K562 (cell line): Measurements from ENCODE around the gene MYL10. TPM values are rescaled to one million over a fixed set of nuclear protein-coding genes. Genes with fewer than 3 reads are reported as not detected.

Experiments
- ATAC-seq: fragments of 200-7000 bp; cut with Tn5 transposase; 3 replicates; pipeline ENCODE4 v1.9.1; 2020; ENCODE audit warnings: moderate library complexity
- BruUV-seq: library from RNA; stranded (reverse); fragments of 400-500 nt; replicated peaks from 2 replicates; lab custom pipeline; 2021; lab: Mats Ljungman, UMichigan
- CTCF ChIA-PET: fragments of 300-600 bp; formaldehyde crosslinking; extraction: SDS; loops from one replicate; lab custom pipeline; 2021; ENCODE audit warnings: low intra/inter-chr PET ratio; lab: Yijun Ruan, JAX
- POLR2A ChIA-PET: fragments of 300-600, 350-650 bp; sonication (Branson Sonifier 250); formaldehyde crosslinking; extraction: SDS; loops from one replicate; lab custom pipeline; 2021; ENCODE audit warnings: antibody characterized with exemption, inconsistent platforms; lab: Yijun Ruan, JAX
- DNase-seq, 4 experiments: peaks; one replicate each; pipeline versions ENCODE4 v3.0.0 to v3.0.0-alpha.2; 2011 to 2018; ENCODE audit warnings: low spot score in 3 of 4, mixed read lengths in 3 of 4; ENCODE audit errors: extremely low read depth in 1 of 4
- FAIRE-seq: peaks from 2 replicates; lab custom pipeline; 2011; peaks lifted over from hg19 to GRCh38; lab: Jason Lieb, UNC
- H2AFZ ChIP-seq: 2 replicates; pipeline ENCODE4 v1.6.0; 2011; ENCODE audit warnings: low read depth, low read length, control low read depth, inconsistent platforms
- H3K27ac ChIP-seq: fragments of 200-600 bp; 3 replicates; pipeline ENCODE4 v1.8.0; 2011; ENCODE audit warnings: low read depth, mild to moderate bottlenecking, control low read depth, inconsistent platforms, low read length, moderate library complexity, mixed read lengths; ENCODE audit errors: extremely low read depth
- H3K27me3 ChIP-seq, 2 experiments: fragments of 300-600 bp in 1 of 2; 2 replicates in 1 of 2; 3 replicates in 1 of 2; pipeline versions ENCODE4 v1.6.0 to v1.8.0; 2011; ENCODE audit warnings: inconsistent platforms in 2 of 2, low read length in 2 of 2, mild to moderate bottlenecking in 1 of 2, mixed read lengths in 1 of 2, moderate library complexity in 1 of 2; ENCODE audit not compliant: control insufficient read depth in 2 of 2, insufficient read depth in 2 of 2
- H3K36me3 ChIP-seq: fragments of 300-600 bp; 3 replicates; pipeline ENCODE4 v1.8.0; 2011; ENCODE audit warnings: mild to moderate bottlenecking, low read length, inconsistent platforms; ENCODE audit not compliant: control insufficient read depth, insufficient read depth
- H3K4me1 ChIP-seq, 2 experiments: fragments of 200-600 bp in 1 of 2; replicated peaks in 1 of 2; 2 replicates in 1 of 2; 3 replicates in 1 of 2; pipeline versions ENCODE4 v1.5.1 to v1.8.0; 2011; ENCODE audit warnings: inconsistent platforms in 2 of 2, low read length in 2 of 2, mild to moderate bottlenecking in 1 of 2, mixed read lengths in 1 of 2, moderate library complexity in 1 of 2; ENCODE audit not compliant: control insufficient read depth in 2 of 2, insufficient read depth in 2 of 2
- H3K4me2 ChIP-seq: 2 replicates; pipeline ENCODE4 v1.6.1; 2011; ENCODE audit warnings: low read length, control low read depth, inconsistent platforms, mixed read lengths; ENCODE audit not compliant: insufficient read depth
- H3K4me3 ChIP-seq: fragments of 200-600 bp; sonication (generic), shearing (Covaris generic); 2 replicates; pipeline ENCODE4 v1.5.1; 2016; ENCODE audit warnings: control low read depth, inconsistent platforms
- H3K79me2 ChIP-seq: fragments of 200-600 bp; 3 replicates; pipeline ENCODE4 v1.8.0; 2011; ENCODE audit warnings: low read length, inconsistent platforms; ENCODE audit not compliant: control insufficient read depth, insufficient read depth
- H3K9ac ChIP-seq, 2 experiments: 2 replicates each; pipeline versions ENCODE4 v1.6.0 to v1.6.1; 2011; ENCODE audit warnings: low read depth in 2 of 2, low read length in 2 of 2, control low read depth in 1 of 2, inconsistent platforms in 1 of 2, mild to moderate bottlenecking in 1 of 2, mixed read lengths in 1 of 2; ENCODE audit not compliant: insufficient read depth in 1 of 2
- H3K9me1 ChIP-seq: one replicate; pipeline ENCODE4 v1.6.0; 2011; ENCODE audit warnings: inconsistent platforms, mild to moderate bottlenecking, low read length, moderate library complexity; ENCODE audit not compliant: control insufficient read depth, insufficient read depth
- H3K9me3 ChIP-seq: replicated peaks from 2 replicates; pipeline ENCODE4 v1.5.1; 2011; ENCODE audit warnings: low read depth, low read length, inconsistent platforms; ENCODE audit not compliant: control insufficient read depth, insufficient read depth
- H4K20me1 ChIP-seq: replicated peaks from 2 replicates; pipeline ENCODE4 v1.6.1; 2011; ENCODE audit warnings: low read length, inconsistent platforms, mixed read lengths; ENCODE audit not compliant: control insufficient read depth, insufficient read depth
- MBD2 ChIP-seq: sonication (generic); IDR thresholded peaks from 2 replicates; pipeline ENCODE4 v1.6.1; 2016; ENCODE audit warnings: low read depth, borderline replicate concordance
- MTF1 ChIP-seq: fragments of 250-450 bp; sonication (Bioruptor Pico); IDR thresholded peaks from 2 replicates; pipeline ENCODE4 v1.9.0; 2021; ENCODE audit warnings: moderate library complexity, mild to moderate bottlenecking, inconsistent platforms, borderline replicate concordance
- NR4A1 ChIP-seq, 2 experiments: fragments of 250-450 bp in 1 of 2; fragments of 450-650 bp in 1 of 2; sonication (Bioruptor Pico) in 1 of 2; IDR thresholded peaks; 2 replicates each; pipeline versions ENCODE4 v1.4.0 to v1.6.1; 2016 to 2020; ENCODE audit warnings: mild to moderate bottlenecking in 2 of 2, missing compliant biosample characterization in 1 of 2, missing genetic modification characterization in 1 of 2, moderate library complexity in 1 of 2
- TARDBP ChIP-seq: fragments of 450-650 bp; IDR thresholded peaks from 2 replicates; pipeline ENCODE4 v1.6.1; 2016
- ZNF696 ChIP-seq: fragments of 250-450 bp; sonication (Bioruptor Pico); conservative IDR thresholded peaks from 2 replicates; pipeline ENCODE4 v1.4.0; 2020; ENCODE audit warnings: mild to moderate bottlenecking, moderate library complexity
- ZNF76 ChIP-seq: fragments of 250-450 bp; sonication (Bioruptor Pico); IDR thresholded peaks from 2 replicates; pipeline ENCODE4 v1.4.0; 2020; ENCODE audit warnings: mild to moderate bottlenecking, moderate library complexity, borderline replicate concordance
- WGBS: fragments of 100-300 bp; shearing (Covaris generic); methylation state at CpG from one replicate; pipeline ENCODE4 v1.1.6; 2016; ENCODE audit warnings: low coverage, mixed read lengths; ENCODE audit not compliant: insufficient coverage; ENCODE audit errors: missing lambda C conversion rate; 5-methylcytosine and 5-hydroxymethylcytosine counted together
- in situ Hi-C: fragments of 300-500 bp; cut with MboI; formaldehyde crosslinking; loops from 4 replicates; pipeline ENCODE4 v1.15.0; 2018; ENCODE audit warnings: inconsistent platforms, mixed read lengths
- intact Hi-C: fragments of 100-400 bp; cut with micrococcal nuclease; formaldehyde crosslinking; loops from 2 replicates; pipeline ENCODE4 v1.14.2; 2022
- polyA plus RNA-seq, 8 experiments: library from polyadenylated mRNA; depleted of rRNA in 4 of 8; stranded (reverse) in 5 of 8; unstranded in 3 of 8; fragments of >200 nt; fragmentation: Nextera tagmentation in 2 of 8; fragmentation: Illumina TruSeq in 1 of 8; extraction: Ambion mirVana in 2 of 8; extraction: Trizol in 1 of 8; gene quantifications; 2 replicates each; pipeline versions ENCODE4 v1.2.1 to v1.2.3, GENCODE V29; 2011 to 2014; ENCODE audit warnings: inconsistent platforms in 1 of 8, missing spikeins in 1 of 8
- total RNA-seq, 7 experiments: library from RNA; depleted of rRNA in 6 of 7; stranded (reverse); fragments of >200 nt in 6 of 7; fragmentation: Illumina TruSeq in 2 of 7; extraction: Trizol in 2 of 7; gene quantifications; 2 replicates each; pipeline versions ENCODE4 v1.2.1 to v1.2.3, GENCODE V29; 2011 to 2021; ENCODE audit warnings: low replicate concordance in 1 of 7
- TF ChIP-seq, protein P1 (sequence below), 3 experiments: fragments of 200-800 bp in 1 of 3; sonication (Bioruptor generic) in 1 of 3; sonication (generic) in 1 of 3; formaldehyde crosslinking in 1 of 3; IDR thresholded peaks; 2 replicates each; pipeline versions ENCODE4 v1.6.1 to v1.8.0; 2016 to 2022; ENCODE audit warnings: mild to moderate bottlenecking in 2 of 3, missing compliant biosample characterization in 2 of 3, missing genetic modification characterization in 2 of 3, missing genetic modification reagents in 1 of 3

MYL10 gene
- total and polyA plus RNA-seq, 9 of the 15 experiments (the other 6 are each of a cell fraction or from before 2014, with no cell fraction given) = not detected

DNA sequence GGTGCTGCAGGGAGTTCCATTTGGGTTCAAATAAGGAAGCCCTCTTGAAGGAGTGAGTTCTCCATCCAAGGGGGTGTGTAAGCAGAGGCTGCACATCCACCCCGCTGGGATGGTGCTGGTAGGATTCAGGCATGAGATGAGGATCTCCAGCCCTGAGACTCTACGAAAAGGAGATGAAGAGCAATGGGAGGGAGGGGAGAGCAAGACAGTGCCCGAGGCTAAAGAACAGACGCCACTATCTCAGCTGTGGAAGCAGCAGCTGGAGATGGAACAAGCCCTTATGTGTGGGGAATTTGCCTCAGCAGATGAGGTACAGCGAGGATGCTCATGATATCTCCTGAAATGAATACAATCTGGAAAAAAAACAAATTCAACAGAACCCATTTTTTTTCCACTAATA lies 28.1 kb upstream of the MYL10 start:
- Histone ChIP-seq H3K79me2 (no peaks in the 10 kb centered on the region), H3K27me3 (peaks cover 31 to 64% of the 10 kb centered on the region in 2 experiments), H3K9ac (no peak overlapping the region; a peak in 1 of 4 replicates), H3K27ac (no peak overlapping the region), H3K4me2 (no peak overlapping the region), H2AFZ (no peak overlapping the region), H3K4me1 (no peaks in the 10 kb centered on the region)
- in situ Hi-C loops = no loop called here
- no peak for DNase-seq
- POLR2A ChIA-PET = interaction anchor here (0.6 kb wide), 1 partner anchor 1091 kb away, joined by 3 read pairs; the partner anchor contains the start of gene FAM185A
- TF ChIP-seq, protein P1, sequence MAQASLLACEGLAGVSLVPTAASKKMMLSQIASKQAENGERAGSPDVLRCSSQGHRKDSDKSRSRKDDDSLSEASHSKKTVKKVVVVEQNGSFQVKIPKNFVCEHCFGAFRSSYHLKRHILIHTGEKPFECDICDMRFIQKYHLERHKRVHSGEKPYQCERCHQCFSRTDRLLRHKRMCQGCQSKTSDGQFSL (CRISPR knock-in tag; IDR thresholded peaks at IDR 0.05) = no peak
- TF ChIP-seq, protein P1 (tag; IDR thresholded peaks at IDR 0.05) = no peak
- TF ChIP-seq MBD2 (no peak), NR4A1 (CRISPR knock-in tag; IDR thresholded peaks at IDR 0.05) (no peak), NR4A1 (tag; IDR thresholded peaks at IDR 0.05) (no peak), TARDBP (no peak), ZNF696 (CRISPR knock-in tag) (no peak), ZNF76 (CRISPR knock-in tag) (no peak), MTF1 (CRISPR knock-in tag) (no peak)
- TF ChIP-seq, all 486 proteins: peak for 0
- no peaks in the 10 kb centered on the region for H3K36me3 ChIP-seq
- FAIRE-seq (no peak), ATAC-seq (no peak)
- no peaks in the 10 kb centered on the region for H3K9me1 ChIP-seq
- no TSS peak for BruUV-seq
- no peaks in the 10 kb centered on the region; the same call in 1 of the 2 replicates for H4K20me1 ChIP-seq
- H3K9me3 ChIP-seq = no peaks in the 10 kb centered on the region
- intact Hi-C loops = no loop called here
- CTCF ChIA-PET = no interaction called here
- 0% methylated on average over 5 of the region's 5 CpGs for WGBS
- no peak overlapping the region for H3K4me3 ChIP-seq
